ENCODE measurements around the gene ATP2B2.
"Not testable (repeated sequence)": the region's sequence is repeated elsewhere in the genome, so short reads cannot be mapped to it uniquely, and the experiment has no call there.

Gene ATP2B2

GRCh38 chr3:10542518-10542917 lies 37.1 kb upstream of the ATP2B2 start:
- Histone ChIP-seq H3K36me3 (ENCODE audit: insufficient read depth, insufficient read length, low read length) (no peaks in the 10 kb centered on the region), H3K27me3 (ENCODE audit: insufficient read depth, insufficient read length) (no peaks in the 10 kb centered on the region), H3K4me3 (ENCODE audit: insufficient read length, low read depth) (no peak overlapping the region), H3K9ac (ENCODE audit: insufficient read length, low read depth) (no peak overlapping the region), H3K9me3 (ENCODE audit: insufficient read depth, low read length) (peaks cover 12% of the 10 kb centered on the region), H3K4me1 (ENCODE audit: insufficient read depth, insufficient read length) (no peaks in the 10 kb centered on the region)
- DNase-seq (ENCODE audit: low read depth, low spot score), result no peak
- no peak for TF ChIP-seq ZNF274 (IDR thresholded peaks at IDR 0.05; ENCODE audit: low read depth, low read length)
- TF ChIP-seq SUZ12 (IDR thresholded peaks at IDR 0.05; ENCODE audit: extremely low read depth, insufficient read depth, insufficient read length), result no peak
- TF ChIP-seq YY1 (IDR thresholded peaks at IDR 0.05; ENCODE audit: insufficient read depth, insufficient read length), result no peak

DNA sequence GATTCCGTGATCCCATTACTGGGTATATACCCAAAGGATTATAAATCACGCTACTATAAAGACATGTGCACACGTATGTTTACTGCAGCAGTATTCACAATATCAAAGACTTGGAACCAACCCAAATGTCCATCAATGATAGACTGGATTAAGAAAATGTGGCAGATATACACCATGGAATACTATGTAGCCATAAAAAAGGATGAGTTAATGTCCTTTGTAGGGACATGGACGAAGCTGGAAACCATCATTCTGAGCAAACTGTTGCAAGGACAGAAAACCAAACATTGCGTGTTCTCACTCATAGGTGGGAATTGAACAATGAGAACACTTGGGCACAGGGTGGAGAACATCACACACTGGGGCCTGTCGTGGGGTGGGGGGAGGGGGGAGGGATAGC lies 35.0 kb upstream of the ATP2B2 start:
- not testable (repeated sequence) for H3K4me1 ChIP-seq (ENCODE audit: insufficient read depth, insufficient read length); DNase-seq (ENCODE audit: low read depth, low spot score); H3K27me3 ChIP-seq (ENCODE audit: insufficient read depth, insufficient read length); H3K36me3 ChIP-seq (ENCODE audit: insufficient read depth, insufficient read length, low read length); H3K4me3 ChIP-seq (ENCODE audit: insufficient read length, low read depth); H3K9ac ChIP-seq (ENCODE audit: insufficient read length, low read depth)
- peaks cover 12% of the 10 kb centered on the region for H3K9me3 ChIP-seq (ENCODE audit: insufficient read depth, low read length)

GRCh38 chr3:10534066-10534465 lies 28.7 kb upstream of the ATP2B2 start:
- no peak for TF ChIP-seq YY1 (IDR thresholded peaks at IDR 0.05; ENCODE audit: insufficient read depth, insufficient read length)
- no peak for TF ChIP-seq ZNF274 (IDR thresholded peaks at IDR 0.05; ENCODE audit: low read depth, low read length)
- no peak for TF ChIP-seq SUZ12 (IDR thresholded peaks at IDR 0.05; ENCODE audit: extremely low read depth, insufficient read depth, insufficient read length)
- Histone ChIP-seq H3K9me3 (ENCODE audit: insufficient read depth, low read length) (no peaks in the 10 kb centered on the region), H3K27me3 (ENCODE audit: insufficient read depth, insufficient read length) (no peaks in the 10 kb centered on the region), H3K9ac (ENCODE audit: insufficient read length, low read depth) (no peak overlapping the region), H3K4me1 (ENCODE audit: insufficient read depth, insufficient read length) (peaks cover 3% of the 10 kb centered on the region), H3K36me3 (ENCODE audit: insufficient read depth, insufficient read length, low read length) (no peaks in the 10 kb centered on the region), H3K4me3 (ENCODE audit: insufficient read length, low read depth) (no peak overlapping the region)
- no peak for DNase-seq (ENCODE audit: low read depth, low spot score)

DNA sequence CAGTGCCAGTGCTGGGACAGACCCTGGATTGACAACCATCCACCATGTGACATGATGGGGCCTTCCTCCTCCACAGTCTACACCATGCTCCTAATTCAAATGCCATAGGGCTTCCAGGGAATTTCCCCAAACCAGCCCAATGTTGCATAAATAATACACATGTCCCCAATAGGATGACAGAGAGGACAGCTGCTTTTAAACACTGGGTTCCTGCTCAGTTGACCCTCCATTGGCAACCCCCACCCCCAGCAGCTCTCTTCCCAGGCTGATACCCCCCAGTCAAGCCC lies 28.3 kb upstream of the ATP2B2 start:
- H3K9me3 ChIP-seq (ENCODE audit: insufficient read depth, low read length), result no peaks in the 10 kb centered on the region
- TF ChIP-seq ZNF274 (IDR thresholded peaks at IDR 0.05; ENCODE audit: low read depth, low read length) (no peak), SUZ12 (IDR thresholded peaks at IDR 0.05; ENCODE audit: extremely low read depth, insufficient read depth, insufficient read length) (no peak), YY1 (IDR thresholded peaks at IDR 0.05; ENCODE audit: insufficient read depth, insufficient read length) (no peak)
- H3K27me3 ChIP-seq (ENCODE audit: insufficient read depth, insufficient read length), result no peaks in the 10 kb centered on the region
- DNase-seq (ENCODE audit: low read depth, low spot score), result no peak
- no peak overlapping the region for H3K9ac ChIP-seq (ENCODE audit: insufficient read length, low read depth)
- peaks cover 3% of the 10 kb centered on the region for H3K4me1 ChIP-seq (ENCODE audit: insufficient read depth, insufficient read length)
- no peak overlapping the region for H3K4me3 ChIP-seq (ENCODE audit: insufficient read length, low read depth)
- no peaks in the 10 kb centered on the region for H3K36me3 ChIP-seq (ENCODE audit: insufficient read depth, insufficient read length, low read length)

DNA sequence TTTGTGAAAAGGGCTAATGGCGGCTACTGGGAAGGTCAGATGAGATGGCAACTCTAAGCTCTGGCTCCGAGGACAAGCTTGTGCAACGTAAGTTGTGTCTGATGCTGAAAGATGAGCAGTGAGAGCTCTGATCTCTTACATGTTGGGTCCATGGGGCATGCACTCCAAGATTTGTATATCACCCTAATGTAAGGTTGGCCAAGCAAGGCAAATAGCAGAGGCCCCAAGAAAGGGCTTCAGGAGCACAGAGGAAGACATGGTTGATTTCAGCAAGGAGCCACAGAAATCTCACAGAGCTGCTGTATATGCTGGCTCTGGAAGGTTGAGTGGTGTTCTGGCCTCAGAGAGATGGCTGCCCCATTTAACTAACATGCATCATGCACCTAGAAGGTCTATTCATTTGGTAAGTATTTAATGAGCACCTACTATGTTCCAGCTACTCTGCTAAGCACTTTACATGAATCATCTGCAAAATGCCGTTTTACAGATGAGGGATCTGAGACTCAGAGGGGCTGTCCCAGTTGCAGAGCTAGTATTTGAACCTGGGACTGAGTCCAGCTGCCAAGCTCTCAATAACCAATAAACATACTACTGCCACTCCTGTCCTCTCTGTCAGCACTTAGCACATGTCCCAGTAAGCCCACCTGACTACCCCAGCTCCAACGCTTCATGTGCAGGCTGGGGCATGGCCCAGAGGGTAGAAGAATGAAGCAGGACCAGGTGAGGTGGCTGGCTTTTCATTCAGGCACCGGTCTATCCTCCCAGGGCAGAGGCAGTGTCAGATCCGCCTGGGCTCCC lies 27.8 kb upstream of the ATP2B2 start:
- Histone ChIP-seq H3K4me3 (ENCODE audit: insufficient read length, low read depth) (no peak overlapping the region), H3K9me3 (ENCODE audit: insufficient read depth, low read length) (no peaks in the 10 kb centered on the region), H3K27me3 (ENCODE audit: insufficient read depth, insufficient read length) (no peaks in the 10 kb centered on the region), H3K4me1 (ENCODE audit: insufficient read depth, insufficient read length) (peaks cover 3% of the 10 kb centered on the region), H3K9ac (ENCODE audit: insufficient read length, low read depth) (no peak overlapping the region), H3K36me3 (ENCODE audit: insufficient read depth, insufficient read length, low read length) (no peaks in the 10 kb centered on the region)
- TF ChIP-seq SUZ12 (IDR thresholded peaks at IDR 0.05; ENCODE audit: extremely low read depth, insufficient read depth, insufficient read length), result no peak
- no peak for TF ChIP-seq ZNF274 (IDR thresholded peaks at IDR 0.05; ENCODE audit: low read depth, low read length)
- TF ChIP-seq YY1 (IDR thresholded peaks at IDR 0.05; ENCODE audit: insufficient read depth, insufficient read length), result no peak
- DNase-seq (ENCODE audit: low read depth, low spot score), result no peak

- TF ChIP-seq YY1 (IDR thresholded peaks at IDR 0.05; ENCODE audit: insufficient read depth, insufficient read length) (no peak), ZNF274 (IDR thresholded peaks at IDR 0.05; ENCODE audit: low read depth, low read length) (no peak), SUZ12 (IDR thresholded peaks at IDR 0.05; ENCODE audit: extremely low read depth, insufficient read depth, insufficient read length) (no peak)
- H3K27me3 ChIP-seq (ENCODE audit: insufficient read depth, insufficient read length), result no peaks in the 10 kb centered on the region
- no peak overlapping the region for H3K4me3 ChIP-seq (ENCODE audit: insufficient read length, low read depth)
These were observed 25.6 kb upstream of the ATP2B2 start for GRCh38 chr3:10531031-10531430.

DNA sequence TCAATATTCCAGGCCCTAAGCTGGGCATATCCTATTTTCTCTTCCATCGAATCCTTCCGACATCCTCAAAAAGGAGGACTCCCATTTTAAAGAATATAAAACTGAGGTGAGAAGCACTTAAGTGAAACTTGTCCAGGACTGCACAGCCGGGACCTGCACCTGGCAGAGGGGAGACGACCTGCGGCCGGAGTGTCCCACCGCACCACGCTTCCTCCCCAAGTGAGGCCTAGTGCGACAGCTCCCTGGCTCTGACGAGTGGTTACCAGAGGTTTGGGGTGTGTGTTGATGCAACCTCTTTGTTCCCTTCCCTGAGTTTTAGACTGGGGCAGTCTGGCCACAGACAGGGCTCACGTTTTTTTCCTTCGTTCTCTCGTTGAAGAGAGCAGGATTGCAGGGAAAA lies 24.9 kb upstream of the ATP2B2 start:
- no peaks in the 10 kb centered on the region for H3K27me3 ChIP-seq (ENCODE audit: insufficient read depth, insufficient read length)

More at GRCh38 chr3:10531031-10531430, 25.6 kb upstream of the ATP2B2 start:
- Histone ChIP-seq H3K9me3 (ENCODE audit: insufficient read depth, low read length) (no peaks in the 10 kb centered on the region), H3K9ac (ENCODE audit: insufficient read length, low read depth) (no peak overlapping the region), H3K36me3 (ENCODE audit: insufficient read depth, insufficient read length, low read length) (no peaks in the 10 kb centered on the region), H3K4me1 (ENCODE audit: insufficient read depth, insufficient read length) (peaks cover 3% of the 10 kb centered on the region)
- no peak for DNase-seq (ENCODE audit: low read depth, low spot score)

More for the DNA sequence above, 24.9 kb upstream of the ATP2B2 start:
- H3K36me3 ChIP-seq (ENCODE audit: insufficient read depth, insufficient read length, low read length), result no peaks in the 10 kb centered on the region
- DNase-seq (ENCODE audit: low read depth, low spot score), result no peak
- H3K4me3 ChIP-seq (ENCODE audit: insufficient read length, low read depth), result no peak overlapping the region
- H3K9me3 ChIP-seq (ENCODE audit: insufficient read depth, low read length), result no peaks in the 10 kb centered on the region
- peaks cover 3% of the 10 kb centered on the region for H3K4me1 ChIP-seq (ENCODE audit: insufficient read depth, insufficient read length)
- no peak overlapping the region for H3K9ac ChIP-seq (ENCODE audit: insufficient read length, low read depth)
- TF ChIP-seq SUZ12 (IDR thresholded peaks at IDR 0.05; ENCODE audit: extremely low read depth, insufficient read depth, insufficient read length) (no peak), YY1 (IDR thresholded peaks at IDR 0.05; ENCODE audit: insufficient read depth, insufficient read length) (no peak), ZNF274 (IDR thresholded peaks at IDR 0.05; ENCODE audit: low read depth, low read length) (no peak)
